Endodermal cell (in vitro differentiated cells): ENCODE data around the gene MMS19. TPM values are rescaled to one million over a fixed set of nuclear protein-coding genes. Genes with fewer than 3 reads are reported as not detected.

ENCODE experiments used
- DNase-seq: peaks from one replicate; pipeline ENCODE4 v3.0.0-alpha.2; 2017
- H3K27ac ChIP-seq: 2 replicates; pipeline ENCODE4 v1.5.1; 2013; ENCODE audit warnings: mild to moderate bottlenecking, low read depth, low read length, moderate library complexity
- H3K27me3 ChIP-seq: 2 replicates; pipeline ENCODE4 v1.6.1; 2013; ENCODE audit warnings: mild to moderate bottlenecking, low read length, moderate library complexity; ENCODE audit not compliant: insufficient read depth, control insufficient read depth, poor library complexity, severe bottlenecking
- H3K36me3 ChIP-seq: 2 replicates; pipeline ENCODE4 v1.7.0; 2013; ENCODE audit warnings: mild to moderate bottlenecking, low read length, moderate library complexity; ENCODE audit not compliant: control insufficient read depth, insufficient read depth
- H3K4me1 ChIP-seq: one replicate; pipeline ENCODE4 v1.7.0; 2013; ENCODE audit warnings: low read length; ENCODE audit not compliant: control insufficient read depth, insufficient read depth
- H3K4me3 ChIP-seq: 2 replicates; pipeline ENCODE4 v1.5.1; 2013; ENCODE audit warnings: mild to moderate bottlenecking, low read length, moderate library complexity
- H3K9ac ChIP-seq: 2 replicates; pipeline ENCODE4 v1.6.1; 2013; ENCODE audit warnings: mild to moderate bottlenecking, low read length, moderate library complexity; ENCODE audit not compliant: poor library complexity, severe bottlenecking; ENCODE audit errors: extremely low read depth
- H3K9me3 ChIP-seq: 2 replicates; pipeline ENCODE4 v1.6.1; 2013; ENCODE audit warnings: mild to moderate bottlenecking, low read length, moderate library complexity; ENCODE audit not compliant: control insufficient read depth
- H3K27ac Mint-ChIP-seq: 2 replicates; pipeline ENCODE4 v1.8.0; 2020; ENCODE audit warnings: mixed read lengths
- H3K27me3 Mint-ChIP-seq: 2 replicates; pipeline ENCODE4 v1.8.0; 2021; ENCODE audit warnings: mild to moderate bottlenecking, mixed read lengths; ENCODE audit not compliant: insufficient read depth
- H3K36me3 Mint-ChIP-seq: 2 replicates; pipeline ENCODE4 v1.8.0; 2020; ENCODE audit warnings: low read depth, mixed read lengths
- H3K4me1 Mint-ChIP-seq: 2 replicates; pipeline ENCODE4 v1.8.0; 2020; ENCODE audit warnings: mixed read lengths
- H3K4me3 Mint-ChIP-seq: 2 replicates; pipeline ENCODE4 v1.8.0; 2020; ENCODE audit warnings: mild to moderate bottlenecking, moderate library complexity, mixed read lengths
- H3K9me3 Mint-ChIP-seq: 2 replicates; pipeline ENCODE4 v1.8.0; 2020; ENCODE audit warnings: mild to moderate bottlenecking, mixed read lengths
- CTCF ChIP-seq: fragments of 200-600 bp; sonication (generic); conservative IDR thresholded peaks from 2 replicates; pipeline ENCODE4 v1.5.0; 2021; ENCODE audit warnings: antibody characterized with exemption, mild to moderate bottlenecking
- WGBS, 2 experiments: methylation state at CpG; one replicate each; pipeline versions ENCODE4 v1.1.5 to v1.1.7; 2013; ENCODE audit warnings: missing lambda C conversion rate in 2 of 2, mixed read lengths in 1 of 2; ENCODE audit not compliant: insufficient coverage in 1 of 2, insufficient read length in 1 of 2; 5-methylcytosine and 5-hydroxymethylcytosine counted together
- total RNA-seq, 2 donors: library from RNA; stranded (reverse); fragmentation: NEBNext Ultra II Directional in 1 of 2; extraction: Animal tissue kit (Norgen Biotek cat#: 25700) in 1 of 2; gene quantifications; 2 replicates in 1 of 2; 3 replicates in 1 of 2; pipeline ENCODE4 v1.2.1, GENCODE V29; 2021

MMS19 gene
- total RNA-seq, 2 donors from 2014 or later = 84.2 to 98.8 TPM

DNA sequence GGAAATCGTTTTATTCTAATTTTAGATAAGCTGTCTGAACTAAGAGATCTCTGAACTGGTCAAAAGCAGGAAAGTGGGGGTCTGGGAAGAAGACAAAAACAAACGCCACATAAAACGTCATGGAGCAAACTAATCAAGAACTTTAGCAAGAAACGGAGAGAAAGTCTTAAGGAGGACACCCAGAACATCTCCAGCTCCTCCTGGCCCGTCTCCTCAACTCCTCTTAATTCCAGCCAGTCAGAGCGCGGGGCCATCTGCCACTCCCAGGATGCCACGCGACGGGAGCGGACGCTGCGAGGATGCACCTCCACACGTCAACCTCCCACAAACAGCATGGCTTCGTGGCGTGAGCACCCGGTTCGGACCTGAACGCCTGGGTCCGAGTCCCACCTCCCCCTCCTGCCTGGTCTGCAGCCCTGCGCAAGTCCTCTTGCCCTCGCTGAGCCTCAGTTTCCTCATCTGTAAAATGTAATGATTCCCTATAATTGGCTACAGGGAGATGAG lies 598 bp downstream of the MMS19 start:
- no peak for TF ChIP-seq CTCF
- H3K9me3 ChIP-seq = no peaks in the 10 kb centered on the region
- Mint-ChIP-seq H3K27me3 (peaks cover 21% of the 10 kb centered on the region), H3K36me3 (peaks cover 6% of the 10 kb centered on the region), H3K4me1 (peaks cover 37% of the 10 kb centered on the region), H3K27ac (peak overlapping the region; percentile 78), H3K9me3 (no peaks in the 10 kb centered on the region), H3K4me3 (peak overlapping the region; percentile 94)
- peaks cover 14% of the 10 kb centered on the region for H3K36me3 ChIP-seq
- H3K4me3 ChIP-seq = peak overlapping the region; percentile 98
- H3K9ac ChIP-seq = peak overlapping the region; percentile 70
- WGBS, 2 experiments = 1 to 2% methylated on average over 13 to 22 of the region's 22 CpGs
- peak overlapping the region; percentile 83 for H3K27ac ChIP-seq
- peaks cover 7% of the 10 kb centered on the region for H3K4me1 ChIP-seq
- peaks cover 20% of the 10 kb centered on the region for H3K27me3 ChIP-seq
- DNase-seq = peak; percentile 88

DNA sequence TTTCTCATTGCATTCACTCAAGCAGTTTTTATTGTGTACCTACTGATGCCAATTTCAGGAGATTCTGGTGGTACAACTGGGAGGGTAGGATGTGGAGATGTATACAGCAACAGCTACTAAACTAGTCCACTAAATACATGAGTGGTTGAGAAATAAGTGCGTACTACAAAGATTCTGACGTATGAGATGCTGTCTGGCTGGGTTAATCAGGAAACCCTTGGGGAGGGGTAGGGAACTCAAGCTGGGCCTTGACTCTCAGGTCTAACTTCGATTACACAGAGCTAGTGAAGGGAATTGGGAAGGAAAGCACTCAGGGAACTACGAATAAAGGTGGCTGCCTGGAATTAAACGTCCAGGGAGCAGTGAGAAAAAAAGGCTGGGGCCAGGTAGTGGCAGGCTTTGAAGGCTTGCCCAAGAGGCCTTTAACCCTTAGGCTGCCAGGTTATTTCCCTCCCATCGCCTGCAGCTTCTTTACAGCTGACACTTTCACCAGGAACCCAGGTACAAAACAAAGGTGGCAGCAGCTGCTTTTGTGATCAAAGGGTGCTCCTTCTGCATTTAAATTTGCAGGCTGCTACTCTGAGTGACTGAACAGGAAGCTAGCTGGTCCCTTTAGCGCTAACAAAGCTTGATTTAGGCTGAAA lies 3.2 kb downstream of the MMS19 start:
- Histone ChIP-seq H3K4me3 (peak overlapping the region; percentile 64), H3K9ac (no peak overlapping the region), H3K27ac (no peak overlapping the region), H3K4me1 (peaks cover 7% of the 10 kb centered on the region), H3K27me3 (peaks cover 5% of the 10 kb centered on the region), H3K9me3 (no peaks in the 10 kb centered on the region), H3K36me3 (peaks cover 14% of the 10 kb centered on the region)
- Mint-ChIP-seq H3K4me1 (peaks cover 25% of the 10 kb centered on the region), H3K9me3 (no peaks in the 10 kb centered on the region), H3K27ac (peak overlapping the region; percentile 67), H3K27me3 (peaks cover 5% of the 10 kb centered on the region), H3K36me3 (peaks cover 5% of the 10 kb centered on the region), H3K4me3 (peak overlapping the region; percentile 9)
- no peak for TF ChIP-seq CTCF
- peak; percentile 79 for DNase-seq
- 34 to 38% methylated on average over 6 to 7 of the region's 7 CpGs for WGBS, 2 experiments

DNA sequence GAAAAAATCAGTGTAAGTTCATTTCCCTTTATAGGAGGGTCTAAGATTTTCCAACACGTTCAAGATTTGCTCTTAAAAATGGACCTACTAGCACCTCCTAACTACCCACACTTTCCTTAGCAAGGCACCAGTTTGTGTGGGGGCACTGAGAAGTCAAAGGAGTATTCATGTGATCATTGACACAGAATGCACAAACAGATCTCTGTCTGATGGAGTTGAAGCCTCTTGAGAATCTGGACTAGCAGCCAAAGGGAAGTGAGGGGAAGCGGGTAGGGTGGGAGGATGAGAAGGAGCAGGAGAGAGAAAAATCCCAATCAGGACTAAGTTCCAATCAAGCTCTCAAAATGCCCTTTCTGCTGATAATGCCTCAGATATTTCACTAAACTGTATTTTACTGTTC lies 4.1 kb downstream of the MMS19 start:
- Mint-ChIP-seq H3K27me3 (no peaks in the 10 kb centered on the region), H3K4me1 (peaks cover 23% of the 10 kb centered on the region), H3K9me3 (no peaks in the 10 kb centered on the region), H3K36me3 (peaks cover 5% of the 10 kb centered on the region), H3K4me3 (no peak overlapping the region), H3K27ac (peak overlapping the region; percentile 30)
- WGBS, 2 experiments = 81 to 83% methylated on average over 1 to 2 of the region's 2 CpGs
- Histone ChIP-seq H3K9me3 (no peaks in the 10 kb centered on the region), H3K9ac (no peak overlapping the region), H3K36me3 (peaks cover 17% of the 10 kb centered on the region), H3K27ac (no peak overlapping the region), H3K4me1 (peaks cover 7% of the 10 kb centered on the region), H3K27me3 (no peaks in the 10 kb centered on the region), H3K4me3 (no peak overlapping the region)
- DNase-seq = no peak
- TF ChIP-seq CTCF = no peak
